GM18526 (cell line): ENCODE measurements around the gene LENG1.
A peak's percentile ranks its signal among the peaks of the same experiment; 100 is the strongest.

Source experiments
- POLR2A ChIP-seq: IDR thresholded peaks from 3 replicates; pipeline ENCODE4 v1.6.1; 2011; ENCODE audit not compliant: insufficient read length; ENCODE audit errors: extremely low read depth

The LENG1 gene

DNA sequence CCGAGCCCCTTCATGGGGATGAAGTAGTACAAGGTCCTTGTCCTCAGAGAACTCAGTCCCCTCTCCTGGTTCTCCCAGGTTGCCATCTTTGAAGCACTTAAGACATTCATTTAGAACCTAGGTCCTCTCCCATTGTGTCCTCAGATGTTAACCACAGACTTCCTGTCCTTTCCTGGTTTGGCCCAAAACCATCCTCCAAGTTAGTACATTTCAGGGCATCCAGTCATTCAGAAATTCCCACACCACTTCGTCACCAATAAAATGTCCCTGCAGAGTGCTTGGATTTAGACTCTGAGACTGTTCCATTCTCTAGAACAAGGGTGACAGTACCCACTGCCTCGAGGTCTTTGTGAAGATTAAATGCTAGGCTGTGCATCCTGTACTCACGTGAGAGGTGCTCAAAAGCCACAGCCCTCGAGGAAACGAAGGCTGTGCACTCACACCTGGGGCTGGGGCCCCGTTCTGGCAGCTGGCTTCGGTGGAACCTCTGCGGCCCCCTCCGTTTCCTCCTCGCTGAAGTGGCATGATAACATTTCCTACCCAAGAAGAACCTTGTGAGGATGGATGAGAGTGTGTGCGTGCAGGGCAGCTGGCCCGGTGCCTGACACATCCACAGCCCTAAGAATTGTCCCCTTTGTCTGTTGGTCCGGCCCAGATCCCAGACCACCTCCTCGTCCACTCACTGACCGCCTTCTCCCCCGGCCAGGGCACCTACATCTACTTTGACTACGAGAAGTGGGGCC lies 4.7 kb downstream of the LENG1 start:
- TF ChIP-seq POLR2A = no peak

GRCh38 chr19:54153731-54154326 lies 5.7 kb downstream of the LENG1 start:
- TF ChIP-seq POLR2A = no peak

GRCh38 chr19:54152878-54153524 lies 6.5 kb downstream of the LENG1 start:
- peak; percentile 23 for TF ChIP-seq POLR2A

GRCh38 chr19:54152267-54152666 lies 7.3 kb downstream of the LENG1 start:
- no peak for TF ChIP-seq POLR2A

- no peak for TF ChIP-seq POLR2A
These were observed 8.0 kb downstream of the LENG1 start for GRCh38 chr19:54151362-54152035.

DNA sequence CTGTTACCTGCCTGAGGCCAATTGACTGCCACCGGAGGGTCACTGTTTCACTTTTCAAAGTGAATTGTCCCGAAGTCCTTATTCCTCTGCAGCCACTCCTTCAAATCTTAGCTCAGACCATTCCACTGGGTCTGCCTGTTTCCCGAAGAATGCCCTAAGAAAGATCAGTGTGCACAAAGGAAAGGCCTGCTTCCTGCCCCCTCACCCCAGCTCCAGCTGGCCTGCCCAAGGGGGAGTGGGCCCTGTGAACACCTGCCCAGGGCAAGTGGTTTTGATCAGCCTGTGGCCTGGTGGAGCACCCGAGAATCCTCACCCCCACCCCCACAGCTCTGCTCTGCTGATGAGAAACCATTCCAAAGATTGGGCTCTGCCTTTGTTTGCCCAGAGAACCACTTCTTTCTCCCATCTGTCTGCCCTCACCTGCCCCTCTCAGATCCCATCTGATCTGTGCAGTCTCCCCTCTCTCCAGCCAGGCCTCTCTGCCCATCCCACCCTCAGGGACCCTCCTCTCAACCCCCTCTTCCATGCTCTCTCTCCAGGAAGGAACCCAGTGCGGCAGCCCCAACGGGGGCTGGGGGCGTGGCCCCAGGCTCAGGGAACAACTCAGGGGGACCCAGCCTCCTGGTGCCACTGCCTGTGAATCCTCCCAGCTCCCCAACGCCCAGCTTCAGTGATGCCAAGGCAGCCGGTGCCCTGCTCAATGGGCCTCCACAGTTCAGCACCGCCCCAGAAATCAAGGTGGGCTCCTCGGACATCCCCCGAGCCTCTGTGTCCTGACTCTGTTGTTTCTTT lies 10.3 kb downstream of the LENG1 start:
- TF ChIP-seq POLR2A = no peak

DNA sequence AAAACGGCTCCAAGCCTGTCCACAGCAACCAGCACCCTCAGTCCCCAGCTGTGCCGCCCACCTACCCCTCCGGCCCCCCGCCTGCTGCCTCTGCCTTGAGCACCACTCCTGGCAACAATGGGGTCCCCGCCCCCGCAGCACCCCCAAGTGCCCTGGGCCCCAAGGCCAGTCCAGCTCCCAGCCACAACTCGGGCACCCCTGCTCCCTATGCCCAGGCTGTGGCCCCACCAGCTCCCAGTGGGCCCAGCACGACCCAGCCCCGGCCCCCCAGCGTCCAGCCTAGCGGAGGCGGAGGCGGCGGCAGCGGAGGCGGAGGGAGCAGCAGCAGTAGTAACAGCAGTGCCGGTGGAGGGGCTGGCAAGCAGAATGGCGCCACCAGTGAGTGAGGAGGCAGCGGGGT lies 11.4 kb downstream of the LENG1 start:
- TF ChIP-seq POLR2A = no peak

GRCh38 chr19:54147676-54148075 lies 11.8 kb downstream of the LENG1 start:
- TF ChIP-seq POLR2A = no peak

- TF ChIP-seq POLR2A = no peak
These were observed 13.9 kb downstream of the LENG1 start for GRCh38 chr19:54145541-54146158.

DNA sequence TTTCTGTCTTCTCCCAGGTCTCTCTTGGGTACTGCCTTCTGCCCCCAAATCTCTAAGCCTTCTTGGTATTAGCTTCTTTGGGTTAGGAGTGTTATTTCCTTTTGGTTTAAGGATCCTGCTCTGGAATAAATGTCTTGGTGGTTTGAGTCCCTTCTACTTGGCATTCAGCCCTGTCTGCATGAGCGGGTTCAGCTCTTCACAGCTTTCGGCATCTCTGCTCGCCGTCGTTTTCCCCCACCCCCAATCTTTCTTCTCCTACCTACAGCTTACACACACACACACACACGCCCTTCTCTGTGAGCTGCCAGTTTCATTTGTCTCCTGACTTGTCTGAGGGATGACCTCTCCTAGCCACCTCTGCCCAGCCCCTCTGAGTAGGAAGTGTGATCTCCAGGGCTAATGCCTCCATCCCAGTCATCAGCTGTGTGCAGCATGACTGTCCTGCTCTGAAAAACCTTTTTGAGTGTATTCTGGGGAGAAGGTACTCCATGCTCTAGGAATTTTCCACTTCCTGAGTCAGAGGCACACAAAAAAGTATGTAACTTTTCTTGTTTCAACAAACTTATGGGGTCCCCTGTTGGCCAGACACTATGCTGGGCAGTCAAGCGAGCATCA lies 17.2 kb downstream of the LENG1 start:
- TF ChIP-seq POLR2A = no peak

GRCh38 chr19:54141356-54141755 lies 18.2 kb downstream of the LENG1 start:
- no peak for TF ChIP-seq POLR2A

DNA sequence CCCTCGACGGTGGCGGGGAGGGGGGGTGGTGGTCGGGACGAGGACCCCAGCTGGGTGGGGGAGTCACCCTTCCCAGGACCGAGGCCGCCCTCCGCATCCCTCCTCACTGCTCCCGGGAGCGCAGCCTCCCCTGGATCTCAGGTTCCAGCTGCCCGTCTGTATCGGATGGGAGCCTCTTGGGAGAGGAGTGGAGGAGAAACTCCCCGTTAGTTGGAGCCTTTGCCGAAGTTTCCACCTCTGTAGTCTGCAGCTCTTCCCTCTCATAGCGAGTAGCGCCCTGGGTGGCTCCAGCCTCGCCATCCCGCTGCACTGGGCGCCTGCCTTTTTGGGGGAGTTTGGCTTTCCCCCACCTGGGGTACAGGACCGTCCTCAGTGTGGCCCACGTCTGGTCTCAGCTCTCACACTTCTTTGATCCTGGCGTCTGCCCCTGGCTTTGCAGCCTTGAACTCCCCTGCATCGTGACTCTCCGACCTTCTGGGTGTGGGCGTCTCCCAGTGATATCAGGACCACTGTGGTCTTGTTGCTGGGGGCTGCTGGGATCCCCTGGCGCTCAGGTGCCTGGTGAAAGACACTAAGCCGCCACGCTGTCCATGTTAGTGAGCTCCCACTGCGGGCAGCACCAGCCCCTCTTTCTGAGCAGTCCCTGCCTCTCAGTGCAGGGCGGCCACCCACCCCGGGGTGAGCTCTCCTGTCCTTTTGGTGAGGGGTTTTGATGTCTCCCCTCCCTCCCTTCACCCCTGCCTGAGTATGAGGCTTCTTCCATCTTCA lies 20.8 kb downstream of the LENG1 start:
- no peak for TF ChIP-seq POLR2A

DNA sequence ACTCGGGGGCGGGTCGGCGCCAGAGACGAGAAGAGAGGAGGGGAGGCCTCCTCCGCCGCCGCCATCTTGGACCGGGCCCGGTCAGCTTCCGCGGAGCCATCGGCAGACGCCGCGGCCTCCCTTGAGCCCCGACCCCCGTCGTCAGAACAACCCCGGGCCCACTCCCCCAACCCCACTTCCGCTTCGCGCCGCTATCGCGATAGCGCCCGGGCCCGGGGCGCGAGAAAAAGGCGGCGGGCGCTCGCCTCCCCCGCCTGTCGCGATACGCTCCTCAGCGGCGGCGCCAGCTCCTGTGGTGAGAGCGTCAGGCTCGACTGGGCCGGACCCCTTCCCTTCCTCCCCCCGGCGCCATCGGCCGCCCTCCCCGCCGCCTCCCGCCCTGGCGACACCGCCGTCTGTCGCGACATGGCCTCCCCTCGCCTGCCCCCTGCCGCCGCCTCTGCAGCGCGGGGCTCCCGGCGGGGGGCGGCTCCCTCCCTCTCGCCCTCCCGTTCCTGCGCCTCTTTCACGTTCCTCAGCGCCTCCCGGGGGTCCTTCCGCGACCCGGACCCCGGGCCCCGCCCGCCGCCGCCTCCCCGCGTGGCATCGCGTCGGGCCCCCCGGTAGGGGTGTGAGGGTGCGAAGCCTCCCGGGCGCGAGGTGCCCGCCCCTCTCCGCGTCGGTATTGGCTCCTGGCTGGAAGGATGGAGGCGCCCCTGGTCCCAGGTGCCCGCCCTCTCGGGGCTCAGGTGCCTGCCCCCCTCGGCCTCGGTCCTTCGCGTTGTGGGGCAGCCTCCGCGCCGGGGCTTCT lies 21.6 kb downstream of the LENG1 start, which contains the start of gene CNOT3:
TSS of gene CNOT3 (plus strand) at position 64 of the 790 bp plus-strand sequence. CDS start 5,217 bp downstream, outside the sequence.
- peak; percentile 87 for TF ChIP-seq POLR2A
